SK-N-MC (cell line): ENCODE data around the gene IRF6.

Source experiments
- EZH2 ChIP-seq: fragments of 200-600 bp; sonication (generic); IDR thresholded peaks from one replicate; pipeline ENCODE4 v1.6.1; 2017; ENCODE audit warnings: antibody characterized with exemption
- POLR2AphosphoS5 ChIP-seq: IDR thresholded peaks from 2 replicates; pipeline ENCODE4 v1.6.1; 2012; ENCODE audit warnings: mild to moderate bottlenecking, low read depth, low read length, borderline replicate concordance

DNA sequence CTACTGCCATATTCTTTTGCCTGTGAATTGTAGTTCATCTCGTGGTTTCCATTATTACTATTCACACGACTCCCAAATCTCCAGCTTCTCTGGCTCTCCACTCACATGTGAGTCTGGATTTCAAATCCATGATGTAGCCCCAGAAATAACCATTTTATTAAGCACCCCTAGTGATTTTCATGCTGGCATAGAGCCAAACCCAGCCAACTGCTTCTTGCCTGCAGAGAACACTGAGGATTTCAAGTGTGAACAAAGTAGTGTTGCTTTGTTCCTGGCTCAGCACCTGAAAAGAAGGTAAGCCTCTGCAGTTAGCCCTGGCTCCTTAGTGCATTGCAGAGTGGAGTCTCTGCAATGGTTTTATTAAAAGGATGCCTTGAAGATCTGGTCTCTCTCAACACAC is 47.7 kb upstream of the IRF6 start:
- TF ChIP-seq EZH2 (no peak), POLR2AphosphoS5 (no peak)
